HG02623 (cell line): Measurements from ENCODE around the gene PCNX1.
A peak's percentile ranks its signal among the peaks of the same experiment; 100 is the strongest.

Experiments used
- ATAC-seq: cut with Tn5 transposase; IDR thresholded peaks from one replicate; pipeline ENCODE4 v1.9.1; 2021; ENCODE audit warnings: moderate library complexity; ENCODE audit not compliant: unreplicated experiment

The PCNX1 gene

GRCh38 chr14:70888681-70889175, 18.5 kb upstream of the PCNX1 start:
- no peak for ATAC-seq

GRCh38 chr14:70889555-70889954, 17.7 kb upstream of the PCNX1 start:
- no peak for ATAC-seq

GRCh38 chr14:70890826-70891659, 16.2 kb upstream of the PCNX1 start:
- ATAC-seq: no peak

GRCh38 chr14:70891737-70892136, 15.5 kb upstream of the PCNX1 start:
- no peak for ATAC-seq

GRCh38 chr14:70893062-70893845, 14.0 kb upstream of the PCNX1 start:
- ATAC-seq: no peak

- no peak for ATAC-seq
Observed at GRCh38 chr14:70893858-70894291, 13.4 kb upstream of the PCNX1 start.

- ATAC-seq: no peak
Observed at GRCh38 chr14:70894868-70895267, 12.4 kb upstream of the PCNX1 start.

GRCh38 chr14:70896317-70896716, 10.9 kb upstream of the PCNX1 start:
- ATAC-seq: no peak

- no peak for ATAC-seq
Observed at GRCh38 chr14:70896981-70897380, 10.3 kb upstream of the PCNX1 start.

GRCh38 chr14:70897464-70897863, 9.8 kb upstream of the PCNX1 start:
- ATAC-seq: no peak

GRCh38 chr14:70898111-70898745, 9.0 kb upstream of the PCNX1 start:
- no peak for ATAC-seq

GRCh38 chr14:70901269-70901668, 6.0 kb upstream of the PCNX1 start:
- no peak for ATAC-seq

GRCh38 chr14:70902184-70902583, 5.1 kb upstream of the PCNX1 start:
- ATAC-seq: no peak

GRCh38 chr14:70904373-70904772, 2.9 kb upstream of the PCNX1 start:
- ATAC-seq: no peak

GRCh38 chr14:70905301-70905700, 2.0 kb upstream of the PCNX1 start:
- no peak for ATAC-seq

- ATAC-seq: no peak
Observed at GRCh38 chr14:70906793-70907175, 475 bp upstream of the PCNX1 start.

GRCh38 chr14:70907996-70908934, 1.0 kb downstream of the PCNX1 start:
- peak; percentile 13 for ATAC-seq

GRCh38 chr14:70908935-70909641, 1.8 kb downstream of the PCNX1 start:
- no peak for ATAC-seq

- ATAC-seq: no peak
Observed at GRCh38 chr14:70909733-70910614, 2.7 kb downstream of the PCNX1 start.
